Measurements from ENCODE around the gene CYBA.

The CYBA gene

DNA sequence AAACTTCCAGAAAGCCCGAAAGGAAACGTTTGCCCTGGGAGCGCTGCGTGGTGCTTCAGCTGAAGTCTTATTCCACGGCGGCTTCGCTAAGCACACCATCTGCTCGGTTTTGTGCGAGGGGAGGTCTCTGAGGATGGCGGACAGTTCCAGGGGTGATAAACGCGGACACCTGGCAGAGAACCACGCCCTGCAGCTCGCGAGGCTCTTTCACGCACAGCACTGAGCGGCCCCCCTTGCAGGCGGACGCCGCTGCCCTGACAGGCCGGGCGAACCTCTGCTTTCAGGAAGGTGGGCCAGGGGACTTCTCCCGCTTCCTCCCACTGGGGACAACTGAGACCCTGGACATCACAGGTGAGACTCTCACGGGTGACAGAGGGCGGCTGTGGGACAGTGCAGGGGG lies 8.3 kb upstream of the CYBA start:
- DNase-seq, result no peak

DNA sequence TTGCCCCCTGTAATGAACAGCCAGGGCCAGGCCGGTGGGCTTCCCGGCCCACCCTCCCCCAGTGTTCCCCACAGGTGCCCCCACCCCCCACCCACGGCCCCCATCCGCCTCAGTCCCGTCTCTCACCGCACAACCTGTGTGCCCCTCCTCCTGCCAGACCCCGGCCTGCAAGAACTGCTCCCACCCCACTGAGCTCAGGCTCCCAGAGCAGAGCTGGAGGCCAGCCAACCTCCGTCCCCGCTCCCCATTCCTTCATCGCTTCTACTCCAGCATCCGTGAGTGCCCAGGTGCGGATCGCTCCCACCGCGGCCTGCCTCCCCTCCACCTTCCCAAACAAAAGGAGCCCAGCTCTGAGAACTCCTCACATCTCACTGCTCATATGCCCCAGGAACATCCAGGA lies 7.9 kb upstream of the CYBA start:
- DNase-seq, result no peak

DNA sequence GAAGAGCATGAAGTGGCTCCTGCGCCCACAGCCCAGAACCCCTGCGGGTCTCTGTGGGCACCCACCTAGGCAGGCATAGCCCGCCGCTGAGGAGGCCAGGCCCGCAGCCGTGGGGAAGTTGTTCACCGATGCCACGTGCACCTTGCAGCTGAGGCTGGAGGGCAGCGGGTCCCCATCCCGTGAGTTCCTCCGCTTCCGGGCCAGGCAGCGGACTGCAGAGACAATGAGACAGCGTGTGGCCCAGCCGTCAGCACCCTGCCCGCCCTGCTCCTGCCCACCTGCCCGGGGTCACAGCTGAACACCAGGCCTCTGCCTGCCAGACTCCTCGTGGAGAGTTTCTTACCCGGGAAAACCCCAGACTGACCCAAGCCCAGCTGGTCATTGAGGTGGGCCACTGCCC lies 6.5 kb upstream of the CYBA start:
- DNase-seq, result no peak

DNA sequence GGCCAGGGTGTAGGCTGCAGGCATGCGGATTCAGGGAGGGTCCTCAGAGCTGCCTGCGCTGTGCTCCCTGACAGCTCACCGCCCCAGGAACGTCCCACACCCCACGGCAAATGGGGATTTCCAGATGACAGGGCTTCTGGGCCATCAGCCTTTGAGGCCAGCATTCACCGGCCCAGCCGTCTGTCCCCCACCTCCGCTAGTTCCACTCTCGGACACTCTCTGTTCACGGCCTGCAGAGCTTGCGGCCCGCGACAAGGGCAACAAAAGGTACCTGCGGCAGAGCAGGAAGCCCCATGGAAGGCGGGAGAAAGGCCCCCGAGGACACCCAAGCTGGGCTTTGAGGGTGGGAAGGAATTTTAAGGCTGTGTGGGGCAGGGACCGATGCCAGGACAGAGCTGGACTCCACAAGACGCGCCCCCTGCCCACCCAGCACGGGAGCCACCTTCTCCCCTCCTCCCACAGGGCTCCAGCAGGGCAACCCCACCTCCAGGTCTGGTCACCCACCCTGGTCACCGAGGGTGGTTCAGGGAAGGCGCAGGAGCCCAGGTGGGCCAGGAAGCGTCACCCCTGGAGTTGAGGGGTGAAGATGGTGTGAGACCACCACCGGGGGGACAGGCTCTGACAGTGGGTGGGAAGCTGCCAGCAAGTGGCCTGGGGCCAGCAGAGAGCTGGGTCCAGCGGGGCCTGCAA lies 5.6 kb upstream of the CYBA start:
- no peak for DNase-seq

DNA sequence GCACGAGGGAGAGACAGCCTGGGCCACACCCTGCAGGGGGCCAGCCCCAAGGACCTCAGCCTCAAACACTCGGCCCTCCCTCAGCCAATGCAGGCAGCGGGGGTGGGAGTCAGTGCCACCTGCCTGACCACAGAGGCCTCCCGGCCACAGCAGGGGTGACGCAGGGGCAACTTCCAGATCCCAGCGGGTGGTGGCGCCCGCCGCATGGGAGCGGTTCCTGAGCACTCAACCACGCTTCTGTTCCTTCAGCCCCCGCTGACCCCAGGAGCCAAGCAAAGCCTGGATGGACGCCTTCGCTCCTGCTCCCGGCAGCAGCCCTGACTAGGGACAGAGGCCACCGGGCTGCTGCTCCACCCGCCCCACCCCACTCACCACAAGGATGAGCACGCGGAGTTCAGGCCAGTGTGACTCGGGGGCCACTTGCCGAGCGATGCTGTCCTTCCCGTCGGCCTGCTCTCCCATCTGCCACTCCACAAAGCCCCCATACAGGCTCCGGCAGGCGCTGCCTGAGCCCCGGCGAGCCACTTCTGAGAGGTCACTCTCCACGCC lies 5.0 kb upstream of the CYBA start:
- DNase-seq, result no peak

DNA sequence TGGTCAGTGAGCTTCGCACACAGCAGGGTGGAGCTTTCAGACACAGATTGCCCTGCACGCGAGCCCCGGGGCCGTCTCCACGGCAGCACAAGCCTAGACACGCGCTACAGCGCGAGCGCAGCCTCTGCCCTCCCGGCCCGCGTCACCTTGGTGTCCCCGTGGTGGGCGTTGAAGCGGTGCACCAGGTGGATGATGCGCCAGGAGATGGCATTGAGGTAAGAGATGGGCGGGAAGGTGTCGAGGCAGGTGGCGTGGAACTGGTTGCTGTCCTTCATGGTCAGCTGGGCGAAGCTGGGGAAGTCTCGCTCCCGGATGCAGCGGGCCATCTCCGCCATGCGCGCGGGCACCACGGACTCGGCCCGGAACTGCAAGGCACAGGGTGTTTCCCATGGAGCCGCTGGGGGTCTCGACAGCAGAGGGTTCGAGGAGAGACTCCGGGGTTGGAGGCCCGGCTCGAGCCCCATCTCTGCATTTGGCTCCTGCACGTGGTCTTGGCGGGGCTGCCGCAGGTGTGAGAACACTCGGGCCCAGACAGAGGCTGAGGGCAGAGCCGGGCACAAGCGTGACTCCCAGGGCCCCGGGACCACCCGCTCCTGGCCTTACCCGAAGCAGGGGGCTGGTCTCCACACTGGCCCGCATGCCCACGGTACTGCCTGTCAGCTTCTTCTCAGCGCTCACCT lies 4.3 kb upstream of the CYBA start:
- no peak for DNase-seq

DNA sequence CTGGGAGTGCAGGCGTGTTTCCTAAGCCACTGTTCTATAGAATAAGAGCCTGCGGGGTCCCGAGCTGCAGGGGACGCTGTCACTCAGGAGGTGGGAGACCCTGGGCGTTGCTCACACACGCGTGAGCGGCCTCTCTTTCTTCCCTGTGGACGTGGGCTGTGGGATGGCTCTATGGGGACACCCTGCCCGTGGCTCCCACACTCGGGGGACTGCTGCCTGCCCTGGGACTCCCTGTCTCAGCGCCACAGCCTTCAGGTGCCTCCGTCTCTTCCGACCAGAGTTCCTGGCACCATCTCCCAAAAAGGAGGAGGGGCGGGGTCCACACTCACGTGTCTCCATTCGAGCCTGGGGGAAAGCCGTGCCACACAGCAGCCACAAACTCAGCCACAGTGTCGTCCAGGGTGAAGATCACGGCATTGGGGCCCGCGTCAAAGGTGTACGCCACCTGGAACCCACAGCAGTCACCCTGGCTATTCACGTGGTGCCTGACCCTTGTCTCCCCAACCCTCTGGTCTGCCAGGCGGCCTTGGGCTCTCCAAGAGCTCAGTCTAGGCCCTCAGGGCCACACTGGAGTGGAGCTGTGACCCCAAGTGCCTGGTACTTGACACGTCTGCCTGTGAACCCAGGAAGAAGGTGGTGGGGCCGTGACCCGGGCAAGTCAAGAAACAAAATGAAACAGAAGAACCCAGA lies 3.7 kb upstream of the CYBA start:
- DNase-seq, result no peak

DNA sequence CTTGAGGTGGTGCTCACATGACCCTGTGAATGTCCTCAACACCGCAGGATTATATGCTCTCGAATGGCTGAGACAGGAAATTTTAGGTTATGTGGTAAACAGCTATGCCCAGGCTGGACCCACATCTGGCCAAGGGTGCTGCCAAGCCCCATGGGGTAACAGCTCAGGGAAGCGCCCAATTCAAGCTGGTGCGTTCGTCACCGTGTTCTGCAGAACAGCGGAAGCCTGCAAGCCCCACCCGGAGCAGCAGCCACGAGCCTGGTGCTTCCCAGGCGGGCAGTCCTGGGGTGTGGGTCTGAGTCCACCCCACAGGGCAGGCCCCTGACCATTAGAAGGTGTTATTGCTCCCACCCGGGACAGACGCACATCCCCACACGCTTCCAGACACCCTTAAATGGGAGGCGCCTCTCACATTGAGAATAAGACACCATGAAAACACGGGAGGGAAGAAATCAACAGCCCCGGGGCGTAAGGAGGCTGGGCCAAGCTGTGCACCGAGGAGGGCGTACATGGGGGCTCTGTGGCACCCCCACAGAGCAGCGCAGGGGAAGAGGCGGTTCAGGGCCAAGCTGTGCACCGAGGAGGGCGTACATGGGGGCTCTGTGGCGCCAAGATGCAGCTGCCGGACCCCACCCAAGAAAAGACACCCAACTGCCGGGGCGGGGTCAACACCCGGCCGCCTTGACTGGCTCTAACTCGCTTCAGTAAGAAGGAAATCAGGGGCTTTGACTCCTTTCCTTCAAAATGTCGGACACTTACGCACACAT lies 2.9 kb upstream of the CYBA start:
- no peak for DNase-seq

DNA sequence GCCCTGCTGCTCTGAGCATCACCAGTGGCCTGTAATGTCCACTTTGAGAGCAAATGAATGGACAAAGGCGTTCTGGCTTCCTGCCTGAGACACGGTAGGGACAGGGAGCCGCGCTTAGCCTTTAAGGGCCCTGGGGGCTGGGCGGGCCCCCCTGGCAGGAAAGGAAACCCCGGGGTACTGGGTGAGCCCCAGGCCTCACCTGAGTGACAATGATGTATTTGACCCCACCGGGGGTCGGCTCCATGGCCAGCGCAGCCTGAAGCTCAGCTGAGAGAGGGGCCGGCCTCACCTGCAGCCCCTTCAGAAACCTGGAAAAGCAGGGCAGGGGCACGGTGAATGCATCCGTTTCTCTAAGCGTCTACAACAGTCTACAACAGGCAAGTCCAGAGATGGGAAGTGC lies 2.2 kb upstream of the CYBA start:
- no peak for DNase-seq

DNA sequence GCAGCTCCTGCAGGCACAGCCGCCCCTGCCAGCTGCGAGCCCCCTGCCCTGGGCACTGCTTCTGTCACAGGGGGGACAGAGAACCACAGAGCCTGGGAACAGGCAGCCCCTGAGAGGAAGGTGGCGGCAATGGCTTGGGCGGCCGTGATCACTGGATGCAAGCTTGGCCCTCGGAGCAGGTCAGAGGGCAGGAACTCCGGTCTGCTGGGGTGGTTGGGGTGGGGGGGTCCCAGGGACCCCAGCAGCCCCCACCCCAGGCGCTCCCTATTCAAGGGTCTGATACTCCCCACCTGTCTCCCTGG lies 1.9 kb upstream of the CYBA start:
- no peak for DNase-seq

DNA sequence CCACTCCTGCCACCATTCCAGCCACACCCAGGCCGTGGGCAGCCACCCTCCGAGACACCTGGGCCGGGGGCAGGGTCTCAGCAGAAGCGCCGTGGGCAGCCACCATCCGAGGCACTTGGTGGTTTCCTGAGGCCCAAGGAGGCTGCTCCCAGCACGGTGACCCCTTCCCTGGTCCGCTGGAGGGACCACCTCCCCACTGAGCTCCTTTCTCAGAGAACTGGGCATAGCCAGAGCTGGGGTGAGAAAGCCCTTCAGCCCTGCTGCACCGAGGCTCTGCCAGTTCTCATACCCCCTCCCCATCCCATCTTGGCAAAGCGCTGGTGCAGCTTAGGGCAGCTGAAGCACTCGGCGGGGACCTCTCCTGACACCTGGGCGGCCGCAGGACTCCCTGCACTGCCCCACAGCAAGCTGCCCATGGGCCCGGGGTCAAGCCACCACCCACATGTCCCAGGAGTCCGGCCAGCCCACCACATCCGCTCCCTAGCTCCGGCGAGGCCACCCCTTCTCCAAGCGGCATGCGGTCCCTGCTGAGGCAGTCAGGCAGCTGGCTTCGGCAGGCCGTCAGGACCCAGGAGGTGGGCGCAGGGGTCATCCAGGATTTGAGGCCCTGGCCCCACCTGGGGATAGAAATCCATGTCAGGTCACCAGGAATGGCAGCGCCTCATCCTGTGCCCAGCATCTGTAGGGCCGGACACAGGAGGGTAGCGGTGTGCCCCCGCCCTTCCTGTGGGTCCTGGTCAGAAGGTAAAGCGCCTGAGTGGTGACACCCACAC lies 1.3 kb upstream of the CYBA start:
- DNase-seq, result no peak

DNA sequence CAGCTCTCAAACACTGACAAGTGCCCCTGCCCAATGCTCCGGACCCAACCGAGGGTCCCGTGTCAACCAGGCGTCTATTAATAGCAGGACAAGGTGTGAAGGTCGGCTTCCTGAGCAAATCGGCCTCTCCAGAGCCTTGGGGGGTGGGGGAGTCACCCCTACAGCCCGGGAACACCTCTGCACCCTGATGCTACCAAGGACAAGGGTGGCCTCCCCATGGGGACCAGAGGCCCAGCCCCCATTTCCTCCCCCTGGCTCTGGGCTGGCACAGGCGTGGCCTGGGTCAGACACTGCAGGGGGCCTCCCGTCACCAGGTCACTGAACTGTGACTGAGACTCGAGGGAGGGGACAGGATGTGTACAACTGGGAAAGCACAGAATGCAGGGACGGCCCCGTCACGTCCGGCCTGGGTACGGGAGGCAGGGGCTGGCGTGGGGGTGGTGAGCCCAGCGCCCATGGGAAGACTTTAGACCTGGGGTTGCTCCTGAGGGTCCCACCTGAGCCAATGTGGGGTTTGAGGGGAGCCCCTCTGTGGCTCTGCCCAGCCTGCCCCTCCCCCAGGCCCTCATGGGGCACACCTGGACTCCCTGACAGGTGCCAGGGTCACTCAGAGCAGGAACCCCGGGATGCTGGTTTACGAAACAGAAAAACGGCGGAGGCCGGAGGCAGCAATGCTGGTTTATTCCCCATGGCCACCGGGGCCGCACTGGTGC lies 579 bp upstream of the CYBA start:
- DNase-seq, result peak; percentile 27

DNA sequence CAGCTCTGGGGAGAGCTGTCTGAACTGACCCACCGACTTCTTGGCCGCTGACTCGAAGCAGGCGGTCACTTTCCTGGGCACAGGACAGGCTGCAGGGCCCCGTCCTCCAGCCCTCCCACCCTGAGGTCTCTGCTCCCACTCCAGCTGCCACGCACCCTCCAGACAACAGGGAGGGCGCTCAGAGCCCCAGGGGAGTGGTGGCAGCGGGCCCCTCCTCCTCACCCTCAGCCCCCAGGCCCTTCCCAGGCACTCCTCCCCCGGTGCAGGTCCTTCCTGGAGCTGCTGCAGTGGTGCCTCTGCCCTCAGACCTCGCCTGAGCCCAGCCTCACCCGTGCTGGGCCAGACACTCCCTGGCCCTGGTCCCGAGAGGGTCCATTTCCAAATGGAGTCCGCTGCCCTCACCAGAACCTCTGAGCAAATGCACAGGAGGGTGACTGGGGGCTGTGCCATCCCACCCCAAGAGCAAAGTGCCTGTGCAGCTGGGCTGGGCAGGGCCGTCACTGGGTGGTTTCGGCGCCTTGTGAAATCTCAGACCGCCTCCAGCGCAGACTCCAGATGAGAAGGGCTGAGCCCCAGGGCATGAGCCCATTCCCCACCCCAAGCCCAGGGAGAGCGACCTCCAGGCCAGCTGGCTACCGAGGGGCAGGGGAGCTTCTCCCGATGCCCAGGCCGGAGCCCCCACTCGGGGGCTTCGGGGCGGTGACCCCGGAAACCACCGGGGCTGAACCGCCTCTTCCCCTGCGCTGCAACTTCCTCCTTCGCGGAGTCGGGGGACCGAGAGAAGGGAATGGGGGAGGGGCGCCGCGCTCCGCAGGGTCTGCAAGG lies 717 bp downstream of the CYBA start:
- DNase-seq, result peak; percentile 64

DNA sequence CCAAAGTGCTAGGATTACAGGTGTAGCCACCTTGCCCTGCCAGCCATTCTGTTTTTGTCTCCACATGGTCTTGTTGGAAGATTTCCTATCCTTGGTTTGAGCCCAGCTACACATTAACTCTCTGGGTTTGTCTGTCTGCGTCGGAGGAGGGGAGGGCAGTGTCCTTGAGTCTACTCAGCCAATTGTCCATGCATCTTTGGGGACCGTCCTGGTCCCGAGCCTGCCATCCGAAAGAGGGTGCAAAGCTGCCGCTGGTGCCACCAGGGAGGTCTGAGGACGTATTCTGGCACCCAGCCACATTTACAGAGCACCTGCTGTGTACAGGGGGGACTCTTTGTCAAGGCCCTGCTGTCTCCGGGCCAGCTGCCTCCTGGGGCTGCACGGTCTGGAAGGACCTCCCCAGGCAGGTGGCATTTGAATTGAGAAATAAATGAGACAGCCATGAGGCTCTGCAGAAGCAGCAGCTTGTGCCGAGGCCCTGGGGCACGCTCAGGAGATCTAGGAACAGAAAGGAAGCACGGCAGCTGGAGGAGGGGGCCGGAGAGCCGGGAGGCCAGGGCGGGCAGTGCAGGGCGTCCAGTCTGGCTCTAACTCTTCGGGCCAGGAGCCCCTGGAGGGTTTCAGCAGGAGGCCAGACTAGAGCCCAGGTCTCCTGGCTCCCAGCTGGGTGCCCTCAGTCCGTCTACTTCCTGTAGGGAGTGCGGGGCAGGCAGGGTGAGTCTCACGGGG lies 1.5 kb downstream of the CYBA start:
- DNase-seq, result no peak

DNA sequence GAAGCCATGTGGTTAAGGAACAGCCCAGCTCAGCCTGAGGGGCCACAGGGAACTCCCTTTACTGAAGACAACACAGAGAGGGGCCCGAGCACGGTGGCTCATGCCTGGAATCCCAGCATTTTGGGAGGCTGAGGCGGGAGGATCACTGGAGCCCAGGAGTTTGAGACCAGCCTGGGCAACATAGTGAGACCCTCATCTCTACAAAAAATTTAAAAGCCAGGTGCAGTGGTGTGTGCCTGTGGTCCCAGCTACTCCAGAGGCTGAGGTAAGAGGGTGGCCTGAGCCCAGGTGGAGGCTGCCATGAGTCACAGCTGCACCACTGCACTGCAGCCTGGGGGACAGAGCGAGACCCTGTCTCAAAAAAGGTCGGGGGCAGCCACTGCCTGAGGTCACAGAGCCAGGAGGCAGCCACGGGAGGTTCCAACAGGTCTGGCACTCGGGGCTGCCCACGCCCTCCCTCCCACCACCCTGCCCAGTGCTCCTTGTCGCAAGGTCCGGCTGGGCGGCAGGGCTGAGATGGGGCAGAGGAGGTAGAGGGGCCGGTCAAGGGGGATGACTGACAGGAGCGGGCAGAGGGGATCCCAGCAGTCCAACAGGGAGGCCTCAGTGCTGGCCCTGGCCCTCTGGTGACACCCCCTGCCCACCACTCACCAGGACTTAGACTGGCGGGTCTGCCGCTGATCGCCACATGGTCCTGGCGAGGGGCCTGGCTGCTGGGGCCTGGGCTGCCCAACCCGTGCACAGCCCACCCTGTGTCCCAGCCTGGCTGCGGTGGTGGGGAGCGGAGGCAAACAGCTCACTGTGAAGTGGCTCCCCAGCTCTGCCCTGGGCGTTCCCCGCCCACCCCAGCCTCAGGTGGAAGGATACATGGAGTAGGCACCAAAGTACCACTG lies 3.4 kb downstream of the CYBA start:
- no peak for DNase-seq

DNA sequence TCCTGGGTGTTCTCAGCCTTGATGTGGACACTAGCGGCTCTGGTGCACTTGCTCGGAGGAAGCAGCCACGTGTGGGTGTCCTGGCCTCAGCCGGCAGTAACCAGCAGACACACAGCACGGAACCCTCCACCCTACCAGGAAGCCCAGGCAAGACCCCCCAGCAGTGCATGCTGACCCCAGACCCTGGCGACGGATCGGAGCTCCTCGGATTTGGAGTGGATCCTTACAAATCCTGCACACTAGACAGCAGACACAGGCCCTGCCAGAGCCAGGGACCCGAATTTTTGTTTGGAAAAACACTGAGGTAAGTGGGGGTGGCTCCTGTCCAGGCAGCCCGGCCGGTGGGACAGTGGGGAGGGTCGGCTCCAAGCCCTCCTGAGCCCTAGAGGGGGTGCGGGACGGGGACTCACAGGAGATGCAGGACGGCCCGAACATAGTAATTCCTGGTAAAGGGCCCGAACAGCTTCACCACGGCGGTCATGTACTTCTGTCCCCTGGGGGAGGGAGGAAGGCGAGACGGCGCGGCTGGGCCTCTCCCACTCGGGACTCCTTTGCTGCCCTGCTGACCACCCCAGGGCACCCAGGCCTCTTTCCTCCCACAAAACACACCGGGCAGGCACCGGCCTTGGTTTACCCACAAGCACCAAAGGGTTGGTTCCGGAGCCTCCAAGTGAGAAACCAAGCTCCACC lies 4.4 kb downstream of the CYBA start:
- DNase-seq, result no peak

DNA sequence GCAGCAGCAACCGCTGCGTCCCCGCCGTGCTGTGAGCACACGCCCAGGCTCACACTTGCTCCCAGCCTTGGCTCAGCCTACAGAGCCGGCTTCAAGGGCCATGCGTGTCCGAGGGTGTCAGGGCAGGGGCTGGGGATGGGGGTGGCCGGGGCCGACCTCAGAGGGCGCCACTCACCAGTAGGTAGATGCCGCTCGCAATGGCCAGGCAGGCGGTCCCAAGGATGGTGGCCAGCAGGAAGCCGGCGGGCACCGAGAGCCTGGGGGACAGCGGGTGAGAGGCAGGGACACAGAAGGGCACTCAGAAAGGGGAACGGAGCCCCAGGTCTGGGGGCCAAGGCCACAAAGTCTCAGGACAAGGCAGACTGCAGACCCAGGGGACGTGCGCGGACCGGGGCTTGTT lies 4.9 kb downstream of the CYBA start:
- no peak for DNase-seq

DNA sequence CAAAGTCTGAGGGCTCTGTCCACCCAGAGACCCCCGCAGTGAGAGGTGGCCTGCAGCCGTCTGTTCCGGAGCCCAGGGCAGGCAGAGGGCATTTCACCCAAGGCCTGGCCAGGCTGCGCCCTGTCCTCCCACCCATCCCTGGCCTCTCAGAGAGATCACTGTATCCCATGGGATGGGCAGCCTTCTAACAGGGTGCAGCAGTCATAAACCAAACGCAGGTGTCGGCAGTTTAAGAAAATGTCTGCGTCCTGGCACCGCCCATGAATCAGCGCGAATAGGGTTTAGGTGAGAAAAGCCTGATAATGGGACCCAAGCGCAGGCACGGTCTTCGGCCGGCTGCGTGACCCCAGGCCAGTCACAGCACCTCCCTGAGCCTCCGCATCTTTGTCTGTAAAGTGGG lies 5.4 kb downstream of the CYBA start:
- no peak for DNase-seq

DNA sequence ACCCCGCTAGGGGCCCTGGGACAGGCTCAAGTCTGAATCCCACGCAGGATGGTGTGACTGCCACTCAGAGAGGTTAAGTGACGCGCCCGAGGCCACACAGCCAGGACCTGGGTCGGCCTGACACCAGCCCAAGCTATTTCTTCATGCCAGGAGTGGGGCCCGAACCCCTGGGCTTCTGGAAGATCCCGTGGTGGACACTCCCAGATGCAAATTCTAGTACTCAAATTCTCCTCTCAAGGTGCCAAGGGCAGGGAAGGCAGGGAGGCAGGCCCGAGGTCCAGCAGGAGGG lies 7.3 kb downstream of the CYBA start:
- DNase-seq, result no peak
